ENCODE measurements around the gene PICALM.
A peak's percentile ranks its signal among the peaks of the same experiment; 100 is the strongest.

PICALM gene

DNA sequence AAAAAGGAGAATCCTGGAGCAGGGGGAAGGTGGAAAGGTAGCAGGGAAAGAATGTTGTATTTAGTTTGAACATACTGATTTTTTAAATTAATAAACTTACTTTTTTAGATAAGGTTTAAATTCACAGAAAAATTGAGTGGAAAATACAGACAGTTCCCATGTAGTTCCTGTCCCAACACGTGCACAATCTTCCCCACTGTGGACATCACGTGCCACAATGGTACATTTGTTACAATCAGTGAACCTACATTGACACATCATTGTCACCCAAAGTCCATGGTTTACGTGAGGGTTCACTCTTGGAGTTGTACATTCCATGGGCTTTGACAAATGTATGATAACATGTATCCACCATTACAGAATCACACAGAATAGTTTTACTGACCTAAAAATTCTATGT, 10.5 kb upstream of the PICALM start:
- DNase-seq = no peak

DNA sequence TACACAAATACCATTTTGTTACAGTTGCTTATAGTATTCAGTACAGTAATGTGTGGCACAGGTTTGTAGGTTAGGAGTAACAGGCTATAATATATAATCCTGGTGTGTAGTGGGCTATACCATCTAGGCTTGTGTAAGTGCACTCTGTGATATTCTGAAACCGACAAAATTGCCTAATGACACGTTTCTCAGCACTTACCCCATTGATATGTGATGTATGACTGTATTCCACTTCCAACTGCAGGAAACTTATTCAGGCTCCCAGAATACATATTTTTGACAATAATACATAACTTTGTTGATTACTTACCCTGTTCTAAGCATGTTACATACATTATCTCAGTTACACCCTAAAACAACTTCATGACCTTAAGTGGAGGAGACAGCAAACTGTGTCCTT, 5.1 kb upstream of the PICALM start:
- no peak for DNase-seq

DNA sequence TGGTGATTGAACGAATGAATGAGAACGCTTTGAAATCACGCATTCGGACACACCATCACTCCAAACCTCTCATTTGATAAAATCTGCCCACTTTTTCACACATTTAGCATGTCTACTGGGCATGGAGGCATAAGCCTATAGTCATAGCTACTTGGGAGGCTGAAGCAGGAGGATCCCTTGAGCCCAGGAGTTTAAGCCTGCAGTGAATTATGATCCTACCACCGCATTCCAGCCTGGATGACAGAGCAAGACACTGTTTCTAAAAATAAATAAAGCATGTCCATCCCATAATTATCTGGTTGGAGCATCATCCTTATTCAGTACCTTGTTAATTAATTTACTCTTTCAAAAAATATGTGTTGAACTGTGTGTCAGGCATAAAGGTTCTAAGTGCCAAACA, 3.3 kb upstream of the PICALM start:
- DNase-seq = no peak

DNA sequence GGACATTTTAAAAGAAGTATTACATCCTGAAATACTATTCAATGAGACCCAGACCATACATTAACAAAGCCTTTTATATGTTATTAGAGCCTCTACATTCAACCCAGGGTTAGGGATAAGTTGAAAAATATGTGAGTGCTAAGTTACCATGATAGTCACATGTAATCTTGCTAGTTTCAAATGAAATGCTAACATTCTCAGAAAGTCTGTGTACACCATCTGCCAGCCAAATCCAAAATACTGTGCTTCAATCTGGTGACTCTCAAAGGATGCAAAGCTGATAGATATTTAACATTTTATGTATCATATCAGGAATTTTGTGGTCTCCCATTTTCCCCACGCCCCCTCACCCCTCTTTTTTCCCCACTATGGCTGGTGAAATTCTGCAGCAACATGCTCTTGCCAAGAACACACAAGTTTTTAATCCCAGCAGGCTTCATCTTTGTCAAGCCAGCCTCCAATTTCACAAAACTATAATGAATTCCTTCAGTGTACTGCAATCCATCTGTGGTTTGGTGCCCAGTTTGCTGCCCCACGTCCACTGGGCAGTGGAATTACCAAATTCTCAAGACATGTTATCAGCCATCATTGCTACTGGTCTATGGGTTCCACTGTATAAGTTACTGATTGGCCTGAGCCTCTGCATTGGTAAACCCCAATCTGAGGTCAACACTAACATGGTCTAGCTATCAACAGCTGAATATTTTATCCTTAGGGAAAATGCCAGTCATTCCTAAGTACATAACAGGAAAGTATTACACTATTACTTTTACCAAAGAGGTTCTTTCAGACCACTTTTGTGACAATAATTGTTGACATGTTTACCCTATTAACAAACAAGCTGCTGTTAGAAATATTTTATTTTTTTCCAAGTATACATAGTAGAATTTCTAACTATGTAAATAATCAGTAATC, 1.5 kb upstream of the PICALM start:
- no peak for DNase-seq

DNA sequence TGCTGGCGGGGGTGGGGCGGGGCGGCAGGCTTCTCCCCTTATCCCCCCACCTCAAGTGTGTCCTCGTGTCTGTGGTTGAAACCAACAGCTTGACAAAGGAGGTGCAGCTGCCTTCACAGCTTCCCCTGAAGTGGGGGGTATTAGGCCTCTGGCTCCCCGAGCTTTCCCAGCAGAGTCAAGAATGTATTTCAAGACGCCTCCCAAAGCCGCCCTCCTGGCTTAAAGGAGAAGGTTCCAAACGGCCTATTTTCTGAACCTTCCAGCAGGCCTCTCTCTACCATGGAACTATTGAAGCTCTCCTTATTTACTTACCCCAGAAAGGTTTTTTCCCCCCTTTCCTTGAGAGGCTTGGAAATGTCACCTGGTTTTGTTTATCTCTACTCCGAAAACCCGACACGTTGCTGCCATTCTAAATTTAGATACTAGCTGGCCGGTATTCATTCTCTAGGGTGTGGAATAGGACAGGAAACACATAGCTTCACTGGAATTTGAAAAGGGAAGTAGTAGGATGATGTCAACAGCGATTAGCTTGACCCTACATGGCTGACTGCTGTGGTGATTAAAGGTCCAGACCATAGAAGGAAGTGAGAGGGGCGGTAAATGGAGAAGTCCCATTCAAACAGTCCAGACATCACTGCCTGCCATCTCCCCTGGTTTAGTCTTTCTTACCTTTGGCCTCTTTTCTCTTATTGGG, 671 bp upstream of the PICALM start:
- DNase-seq = no peak

DNA sequence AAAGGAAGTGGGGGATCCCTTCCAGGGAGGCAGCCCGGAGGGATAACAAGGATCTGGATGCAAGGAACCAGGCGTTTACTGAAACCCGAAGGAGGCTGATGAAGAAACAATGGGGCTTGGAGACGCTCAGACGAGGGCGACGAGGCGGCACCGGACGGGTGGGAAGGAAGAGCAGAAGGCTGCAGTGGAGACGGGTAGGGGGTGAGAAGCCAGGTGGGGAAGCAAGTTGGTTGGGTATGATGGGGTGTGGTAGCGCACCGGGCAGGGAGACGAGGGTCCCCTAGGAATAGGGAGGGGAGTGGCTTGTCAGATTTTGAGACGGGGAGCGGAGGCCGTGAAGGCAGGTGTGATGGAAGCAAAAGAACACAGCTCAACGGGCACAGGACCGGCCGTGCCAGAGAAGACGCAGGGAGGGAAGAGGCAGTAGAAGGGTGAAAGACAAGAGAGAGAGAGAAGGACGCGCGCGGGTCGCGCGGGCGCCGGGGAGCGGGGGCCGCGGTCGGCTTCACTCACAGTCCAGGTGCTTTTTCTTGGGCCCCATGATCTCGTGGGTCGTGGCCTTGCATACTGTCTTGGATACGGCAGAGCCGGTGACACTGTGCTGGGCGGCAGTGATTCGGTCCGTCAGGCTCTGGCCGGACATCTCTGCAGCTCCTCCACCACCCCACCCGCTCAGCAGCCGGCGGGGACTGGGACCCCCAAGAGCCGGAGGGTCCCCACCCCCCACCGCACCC, 579 bp downstream of the PICALM start:
- peak; percentile 18 to 55 (median 29) for DNase-seq

DNA sequence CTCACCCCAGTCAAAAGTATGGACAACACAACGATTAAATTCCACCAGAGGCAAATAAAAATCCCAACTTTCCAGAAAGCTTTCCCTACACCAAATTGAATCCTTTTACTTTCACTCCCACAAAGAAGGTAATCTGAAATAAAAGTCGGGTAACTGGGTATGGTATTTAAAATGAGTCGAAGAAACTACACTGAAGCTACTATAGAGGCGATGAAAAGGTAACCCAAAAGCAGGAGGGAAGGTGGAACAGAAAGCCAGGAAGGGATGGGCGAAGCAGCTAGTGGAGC, 1.1 kb downstream of the PICALM start:
- no peak for DNase-seq

DNA sequence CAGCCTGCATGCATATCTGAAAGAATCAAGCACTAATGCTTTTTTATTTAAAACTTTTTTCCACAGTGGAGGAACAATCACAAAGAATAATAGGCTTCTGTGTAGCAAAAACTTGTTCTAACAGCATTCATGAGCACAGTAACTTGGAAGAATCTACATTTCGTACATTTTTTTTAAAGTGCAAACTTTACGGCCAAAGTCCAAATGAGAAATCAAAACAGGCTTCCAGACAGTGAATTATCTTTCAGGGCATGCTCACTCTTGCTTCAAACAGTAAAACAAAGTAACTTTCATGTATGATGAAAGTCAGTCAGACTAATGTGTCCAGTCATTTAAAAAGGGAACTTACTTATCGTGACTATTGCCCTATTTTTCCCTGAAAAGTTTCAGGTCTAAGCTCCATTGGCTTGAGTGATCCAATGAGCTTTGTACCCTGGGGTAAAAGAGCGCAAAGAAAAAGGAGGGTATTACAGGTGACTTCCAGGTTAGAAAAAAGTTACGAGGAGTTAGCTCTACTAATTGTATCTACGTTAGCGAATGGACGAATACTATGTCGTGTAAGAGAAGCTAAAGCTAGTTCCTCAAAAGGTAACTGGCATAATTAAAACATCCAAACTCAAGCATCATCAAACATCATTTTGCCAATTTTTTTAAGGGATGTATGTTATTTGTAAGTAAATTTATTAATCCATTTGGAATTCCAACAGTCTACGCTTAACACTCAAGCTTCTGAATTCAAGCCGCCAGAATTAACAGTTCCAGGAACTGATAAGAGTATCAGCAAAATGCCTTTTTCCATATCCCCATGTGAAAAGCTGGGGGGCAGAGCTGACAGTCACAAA, 1.7 kb downstream of the PICALM start:
- peak in 1 of 5 experiments; percentile 40 for DNase-seq

DNA sequence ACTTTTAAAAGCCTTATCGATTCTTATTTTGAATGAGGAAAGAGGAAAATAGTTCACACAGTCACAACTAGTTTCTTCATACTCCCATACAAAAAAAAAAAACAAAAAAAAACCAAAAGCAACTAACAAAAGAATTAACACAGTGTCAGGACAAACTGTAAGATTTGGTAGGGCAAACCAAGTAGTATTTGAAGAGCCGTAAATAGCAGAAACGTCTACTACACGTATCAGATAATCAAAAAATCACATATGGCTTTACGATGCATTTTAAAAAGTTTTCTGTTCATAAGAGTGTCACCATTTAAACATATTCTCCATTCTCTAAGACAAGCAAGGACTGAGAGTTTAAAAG, 2.3 kb downstream of the PICALM start:
- DNase-seq = no peak

DNA sequence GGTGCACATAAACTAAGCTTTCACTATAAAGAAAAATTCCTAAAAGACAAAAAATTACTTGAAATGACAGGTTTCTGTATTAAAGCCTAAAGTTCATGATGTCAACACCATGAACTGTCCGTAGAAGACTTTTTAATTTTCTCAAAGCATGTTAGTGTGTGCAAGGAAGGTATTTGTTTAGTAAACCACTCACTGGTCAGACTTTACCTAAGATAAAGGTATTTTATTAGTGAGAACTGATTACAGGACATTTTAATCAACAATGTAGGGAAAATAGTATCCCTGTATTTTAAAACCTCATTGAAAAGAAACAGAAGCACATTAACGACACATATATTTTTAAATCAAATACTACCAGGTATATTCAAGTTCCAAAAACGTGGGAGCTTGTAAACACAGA, 2.9 kb downstream of the PICALM start:
- DNase-seq = no peak

DNA sequence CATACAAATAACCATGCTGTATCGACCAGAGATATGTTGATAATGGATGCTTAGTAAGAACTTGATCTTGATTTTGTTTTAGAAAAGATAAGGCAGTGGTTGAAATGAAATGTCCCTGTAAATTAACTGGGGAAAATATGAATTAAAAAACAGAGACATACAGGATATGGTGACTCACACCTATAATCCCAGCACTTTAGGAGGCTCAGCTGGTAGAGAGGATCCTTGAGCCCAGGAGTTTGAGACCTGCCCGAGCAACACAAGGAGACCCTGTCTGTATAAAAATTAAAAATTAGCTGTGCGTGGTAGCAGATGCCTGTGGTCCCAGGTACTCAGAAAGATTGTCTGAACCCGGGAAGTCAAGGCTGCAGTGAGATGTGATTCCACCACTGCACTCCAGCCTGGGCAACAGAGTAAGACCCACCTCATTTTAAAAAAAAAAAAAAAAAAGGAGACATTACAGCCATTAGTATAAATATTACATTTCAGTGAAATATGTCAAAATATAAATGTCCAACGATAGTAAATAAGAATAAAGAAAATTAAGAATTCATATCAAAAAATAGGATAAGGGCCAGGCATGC, 4.6 kb downstream of the PICALM start:
- peak in 1 of 5 experiments; percentile 46 for DNase-seq

DNA sequence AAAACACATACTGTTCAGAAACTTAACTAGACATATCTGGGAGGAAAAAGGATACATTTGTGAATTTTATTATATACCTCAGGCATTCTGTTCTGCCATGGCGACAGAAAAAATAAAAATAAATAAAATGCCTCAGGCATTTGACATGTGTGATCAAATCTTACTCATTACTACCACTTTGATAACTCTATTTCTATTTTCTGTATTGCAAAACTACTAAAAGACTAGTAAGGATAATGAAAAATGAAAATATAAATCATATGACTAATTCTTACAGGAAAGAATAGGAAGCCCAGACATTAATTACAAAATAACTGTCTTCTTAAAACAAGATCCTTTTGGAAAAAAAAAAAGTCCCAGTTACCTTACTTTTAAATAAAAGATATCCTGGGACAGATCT, 5.3 kb downstream of the PICALM start:
- DNase-seq = no peak

DNA sequence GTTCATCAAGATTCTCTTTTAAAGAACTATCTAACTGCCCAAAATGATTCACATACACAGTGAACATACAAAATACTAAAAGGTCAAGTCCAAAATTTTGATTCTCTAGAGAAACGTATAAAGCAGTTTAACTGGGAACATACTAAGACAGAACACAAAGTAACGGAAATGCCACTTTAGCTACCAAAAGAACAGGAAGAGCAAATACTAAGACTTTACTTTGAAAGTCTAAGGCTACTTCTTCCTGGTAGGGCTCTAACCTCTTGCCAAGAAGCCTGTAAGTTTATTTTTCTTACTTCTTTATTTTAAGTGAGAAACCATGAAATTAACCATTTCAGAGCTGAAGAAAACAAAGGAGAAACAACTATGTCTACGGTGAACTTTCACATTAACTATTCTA, 6.2 kb downstream of the PICALM start:
- peak in 2 of 5 experiments; percentile 26 to 43 for DNase-seq

DNA sequence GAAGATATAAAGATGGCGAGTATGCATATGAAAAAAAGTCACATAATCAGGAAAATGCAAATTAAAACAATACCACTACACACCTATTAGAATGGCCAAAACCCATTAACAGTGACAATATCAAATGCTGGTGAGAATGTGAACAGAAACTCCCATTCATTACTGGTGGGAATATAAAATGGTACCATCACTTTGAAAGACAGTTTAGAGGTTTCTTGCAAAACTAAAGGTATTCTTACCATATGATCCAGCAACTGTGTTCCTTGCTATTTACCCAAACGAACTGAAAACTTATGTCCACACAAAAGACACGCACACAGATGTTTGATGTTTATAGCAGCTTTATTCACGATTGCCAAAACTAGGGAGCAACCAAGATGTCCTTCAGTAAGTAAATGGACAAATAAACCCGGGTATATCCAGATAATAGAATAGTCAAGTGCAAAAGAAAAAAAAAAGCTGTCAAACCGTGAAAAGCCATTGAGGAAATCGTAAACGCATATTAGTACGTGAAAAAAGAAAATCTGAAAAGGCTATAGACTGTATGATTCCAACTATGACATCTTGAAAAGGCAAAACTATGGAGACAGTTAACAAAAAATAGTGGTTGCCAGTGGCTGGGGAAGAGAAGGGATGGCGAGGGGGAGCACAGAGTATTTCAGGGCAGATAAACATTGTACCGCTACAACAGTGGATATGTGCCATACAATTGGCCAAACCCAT, 7.2 kb downstream of the PICALM start:
- no peak for DNase-seq

DNA sequence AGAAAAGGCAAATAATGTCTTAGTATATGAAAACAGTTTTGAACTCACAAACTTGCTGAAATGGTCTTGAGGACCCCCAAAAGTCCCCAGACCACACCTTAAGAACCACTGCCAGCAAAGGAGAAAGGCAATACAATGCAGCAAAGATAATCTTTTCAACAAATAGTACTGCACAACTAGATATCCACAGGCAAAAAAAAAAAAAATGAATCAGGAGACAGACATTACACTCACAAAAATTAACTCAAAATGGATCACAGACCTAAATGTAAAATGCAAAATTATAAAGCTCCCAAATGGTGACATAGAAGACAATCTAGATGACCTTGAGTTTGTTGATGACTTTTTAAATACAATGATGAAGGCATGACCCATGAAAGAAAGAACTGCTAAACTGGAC, 8.3 kb downstream of the PICALM start:
- DNase-seq = no peak

DNA sequence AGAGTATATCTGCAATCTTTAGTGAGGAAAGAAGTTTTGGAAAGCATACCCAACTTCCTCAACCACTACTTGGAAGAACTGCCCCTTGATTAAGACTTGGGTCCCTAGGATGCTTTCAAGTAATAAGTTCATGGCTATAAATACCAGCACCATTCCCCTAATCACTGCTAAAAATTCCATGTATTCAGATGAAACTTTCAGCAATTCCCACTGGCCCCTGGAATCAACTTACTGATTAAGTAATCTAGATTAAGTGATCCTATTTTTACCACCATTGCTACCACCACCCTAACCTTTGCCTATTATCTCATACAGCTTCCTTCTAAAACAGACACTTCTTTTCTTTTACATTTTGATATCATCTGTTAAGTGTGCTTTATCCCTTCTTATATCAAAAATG, 10.5 kb downstream of the PICALM start:
- DNase-seq = no peak

DNA sequence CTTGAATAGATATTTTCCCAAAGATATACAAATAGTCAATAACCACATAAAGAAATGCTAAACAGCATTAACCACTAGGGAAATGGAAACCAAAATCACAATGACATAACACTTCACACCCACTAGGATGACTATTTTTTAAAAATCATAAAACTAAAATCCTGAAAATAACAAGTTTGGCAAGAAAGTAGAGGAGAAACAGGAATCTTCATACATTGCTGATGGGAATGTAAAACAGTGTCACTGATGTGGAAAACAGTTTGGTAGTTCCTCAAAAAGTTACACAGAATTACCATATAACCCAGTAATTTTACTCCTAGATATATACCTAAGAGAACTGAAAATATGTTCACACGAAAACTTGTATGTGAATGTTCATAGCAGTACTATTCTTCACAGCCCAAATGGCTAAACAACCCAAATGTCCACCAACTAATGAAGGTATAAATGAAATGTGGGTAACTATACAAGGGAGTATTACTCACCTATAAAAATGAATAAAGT, 12.5 kb downstream of the PICALM start:
- no peak for DNase-seq

DNA sequence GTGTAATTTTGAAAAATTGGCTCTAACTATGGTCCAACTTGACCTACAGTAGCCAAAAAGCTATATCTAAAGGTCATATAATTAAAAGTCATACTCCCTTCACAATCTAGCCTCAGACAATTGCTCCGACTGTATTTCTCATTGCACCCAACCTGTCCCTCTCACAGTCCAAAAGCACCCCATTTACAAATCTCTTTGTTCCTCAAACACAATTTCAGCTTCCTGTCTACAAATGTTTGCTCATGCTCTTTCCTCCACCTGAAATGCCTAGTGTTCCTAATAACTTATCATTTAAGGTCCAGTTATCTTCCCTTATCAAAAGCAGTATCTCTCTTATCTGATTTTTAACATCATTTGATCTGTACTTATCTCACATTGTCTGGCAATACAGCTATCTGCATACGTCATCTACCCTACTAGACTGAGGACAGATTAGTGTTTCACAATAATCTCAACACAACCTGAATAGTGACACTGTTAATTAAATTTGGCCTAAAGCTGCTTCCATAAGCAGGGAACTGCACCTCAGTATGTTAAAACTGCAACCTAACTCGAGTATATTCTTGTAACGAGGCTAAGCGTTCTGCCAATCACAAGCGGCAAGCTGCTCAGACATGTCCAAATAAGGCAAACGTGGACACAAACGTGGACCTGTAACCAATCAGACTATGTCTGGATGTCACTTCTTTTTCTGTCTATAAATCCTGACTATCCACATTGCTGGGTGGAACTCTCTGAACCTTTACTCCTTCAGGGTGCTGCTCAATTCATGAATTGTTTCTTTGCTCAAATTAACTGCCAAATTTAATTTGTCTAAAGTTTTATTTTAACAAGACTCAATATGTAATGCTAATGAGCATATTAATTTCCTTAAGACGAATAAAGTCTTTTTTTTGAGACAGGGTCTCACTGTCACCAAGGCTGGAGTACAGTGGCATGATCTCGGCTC, 15.9 kb downstream of the PICALM start:
- no peak for DNase-seq

DNA sequence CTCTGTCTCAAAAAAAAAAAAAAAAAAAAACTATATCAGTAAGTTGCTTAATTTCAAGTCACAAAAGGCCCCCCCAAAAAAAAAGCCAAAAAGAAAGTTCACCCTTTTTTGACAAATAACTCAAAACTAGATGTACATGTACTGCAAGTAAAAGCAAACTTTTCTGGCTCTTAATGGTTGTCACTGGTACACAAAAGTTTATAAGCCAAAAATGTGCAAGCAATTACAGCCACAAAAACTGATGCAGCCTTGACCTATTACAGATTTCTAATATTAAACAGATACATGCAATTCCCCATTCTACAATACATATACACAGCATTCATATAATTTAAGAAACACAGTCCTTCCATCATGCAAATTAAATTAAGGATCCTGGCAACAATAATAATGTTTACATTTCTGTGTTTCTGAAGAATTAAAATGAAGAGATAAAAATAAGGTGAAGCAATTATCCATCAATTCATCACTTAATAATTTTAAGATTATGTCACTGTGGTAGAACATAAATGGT, 18.6 kb downstream of the PICALM start:
- no peak for DNase-seq
